NCI-H345 (cell line): ENCODE data around the gene PRPF6.

Source experiments
- DNase-seq: peaks from one replicate; lab custom pipeline; 2025; lab: John Stamatoyannopoulos, UW

PRPF6 gene, protein sequence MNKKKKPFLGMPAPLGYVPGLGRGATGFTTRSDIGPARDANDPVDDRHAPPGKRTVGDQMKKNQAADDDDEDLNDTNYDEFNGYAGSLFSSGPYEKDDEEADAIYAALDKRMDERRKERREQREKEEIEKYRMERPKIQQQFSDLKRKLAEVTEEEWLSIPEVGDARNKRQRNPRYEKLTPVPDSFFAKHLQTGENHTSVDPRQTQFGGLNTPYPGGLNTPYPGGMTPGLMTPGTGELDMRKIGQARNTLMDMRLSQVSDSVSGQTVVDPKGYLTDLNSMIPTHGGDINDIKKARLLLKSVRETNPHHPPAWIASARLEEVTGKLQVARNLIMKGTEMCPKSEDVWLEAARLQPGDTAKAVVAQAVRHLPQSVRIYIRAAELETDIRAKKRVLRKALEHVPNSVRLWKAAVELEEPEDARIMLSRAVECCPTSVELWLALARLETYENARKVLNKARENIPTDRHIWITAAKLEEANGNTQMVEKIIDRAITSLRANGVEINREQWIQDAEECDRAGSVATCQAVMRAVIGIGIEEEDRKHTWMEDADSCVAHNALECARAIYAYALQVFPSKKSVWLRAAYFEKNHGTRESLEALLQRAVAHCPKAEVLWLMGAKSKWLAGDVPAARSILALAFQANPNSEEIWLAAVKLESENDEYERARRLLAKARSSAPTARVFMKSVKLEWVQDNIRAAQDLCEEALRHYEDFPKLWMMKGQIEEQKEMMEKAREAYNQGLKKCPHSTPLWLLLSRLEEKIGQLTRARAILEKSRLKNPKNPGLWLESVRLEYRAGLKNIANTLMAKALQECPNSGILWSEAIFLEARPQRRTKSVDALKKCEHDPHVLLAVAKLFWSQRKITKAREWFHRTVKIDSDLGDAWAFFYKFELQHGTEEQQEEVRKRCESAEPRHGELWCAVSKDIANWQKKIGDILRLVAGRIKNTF

DNA sequence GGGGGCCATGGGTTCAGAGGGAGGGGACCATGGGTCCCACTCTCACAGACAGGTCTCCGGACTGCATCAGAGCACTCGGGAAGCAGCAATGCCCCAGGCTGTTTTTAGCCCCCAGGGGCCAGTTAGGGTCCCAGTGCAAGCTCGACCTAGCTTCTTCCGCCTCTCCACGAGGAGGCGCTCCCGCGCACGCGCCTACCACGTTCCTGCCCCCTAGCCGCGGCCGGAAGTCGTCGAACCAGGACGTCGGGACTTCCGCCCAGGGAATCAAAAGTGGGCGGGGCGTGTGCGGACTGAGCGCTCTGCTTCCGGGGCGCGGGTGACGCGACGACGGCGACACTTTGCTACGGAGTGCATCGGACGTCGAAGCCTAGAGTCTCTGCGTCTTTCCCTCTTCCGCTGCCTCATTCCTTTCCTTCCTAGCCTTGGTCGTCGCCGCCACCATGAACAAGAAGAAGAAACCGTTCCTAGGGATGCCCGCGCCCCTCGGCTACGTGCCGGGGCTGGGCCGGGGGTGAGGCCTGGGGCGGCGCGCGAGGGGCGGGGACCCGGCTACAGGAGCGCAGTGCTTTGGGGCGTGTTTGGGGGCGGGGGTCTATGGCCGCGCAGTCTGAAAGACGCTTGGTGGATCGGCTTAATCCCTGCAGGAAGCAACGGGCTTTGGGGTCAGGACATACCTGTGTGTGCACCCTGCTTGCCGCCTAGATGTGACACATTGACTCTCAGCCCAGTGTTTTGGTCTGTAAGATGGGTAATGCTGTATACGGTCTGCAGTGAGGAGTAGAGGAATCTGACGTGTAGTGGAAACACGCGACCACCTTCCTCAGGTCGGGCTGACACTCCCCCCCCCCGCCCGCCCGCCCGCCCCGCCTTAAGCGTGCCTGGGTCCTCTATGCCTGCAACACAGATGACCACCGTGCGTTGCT is at the start of gene PRPF6:
Gene PRPF6 (plus strand): TSS at position 327 of the 923 bp plus-strand sequence. CDS start 114 bp downstream, at position 441.
- DNase-seq = peak; percentile 99

DNA sequence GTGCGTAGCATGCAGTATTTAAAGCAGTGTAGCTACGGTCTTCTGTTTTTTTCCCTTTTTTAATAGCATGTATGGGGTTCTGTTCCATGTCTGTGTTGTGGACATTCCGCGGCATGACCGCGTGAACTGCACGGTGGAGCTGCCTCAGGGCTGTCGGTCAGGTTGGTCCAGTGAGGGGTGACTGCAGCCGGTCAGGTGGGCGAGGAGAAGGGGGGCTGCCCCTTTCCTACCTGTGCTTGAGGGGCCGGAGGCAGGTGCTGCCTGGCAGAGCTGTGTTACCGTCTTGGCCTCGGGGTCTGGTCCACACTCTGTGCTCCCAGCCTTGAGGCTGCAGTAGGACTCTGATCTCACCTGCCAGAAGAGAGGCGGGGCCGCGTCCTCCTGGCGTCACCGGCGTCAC is 49.2 kb upstream of the PRPF6 start:
- no peak for DNase-seq

DNA sequence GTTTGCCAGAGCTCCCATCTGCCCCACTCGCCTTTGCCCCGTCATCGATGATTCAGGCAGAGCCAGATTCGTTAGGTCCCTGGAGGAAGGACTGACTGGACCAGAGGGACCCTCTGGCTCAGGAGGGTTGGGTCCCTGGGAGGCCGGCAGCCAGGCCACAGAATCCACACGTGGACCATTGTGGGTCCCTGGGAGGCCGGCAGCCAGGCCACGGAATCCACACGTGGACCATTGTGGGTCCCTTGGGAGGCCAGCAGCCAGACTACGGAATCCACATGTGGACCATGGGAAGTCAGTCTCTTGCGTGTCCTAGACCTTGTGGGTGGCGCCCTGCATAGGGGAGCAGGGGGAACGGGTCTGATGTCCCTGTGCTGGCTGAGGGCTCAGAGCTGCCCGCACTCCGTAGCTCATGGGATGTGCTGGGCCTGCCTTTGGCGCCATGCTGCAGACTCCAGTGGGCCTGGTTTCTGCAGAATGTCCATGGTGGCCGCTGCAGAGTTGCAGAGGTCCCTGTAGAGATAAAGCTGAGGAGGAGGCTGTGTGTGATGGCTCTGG is 48.2 kb upstream of the PRPF6 start:
- no peak for DNase-seq

DNA sequence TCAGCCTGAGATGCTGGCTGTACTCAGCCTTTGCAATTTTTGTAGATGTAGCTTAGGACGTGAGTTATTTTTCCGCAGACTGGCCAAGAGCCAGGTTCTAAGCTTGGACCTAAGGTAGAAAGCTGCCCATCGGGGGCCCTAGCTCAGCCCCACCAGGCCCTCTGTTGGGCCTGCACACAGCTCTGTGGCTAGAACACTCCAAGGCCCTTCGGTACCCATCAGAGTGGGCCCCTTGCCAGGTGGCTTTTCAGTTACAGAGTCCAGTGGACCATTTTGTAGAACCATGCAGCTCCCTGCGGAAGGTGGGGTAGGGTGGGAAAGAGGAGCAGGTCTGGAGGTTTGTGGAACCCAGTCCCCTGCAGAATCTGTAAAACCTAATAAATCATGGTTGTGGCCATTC is 47.3 kb upstream of the PRPF6 start:
- DNase-seq = no peak

DNA sequence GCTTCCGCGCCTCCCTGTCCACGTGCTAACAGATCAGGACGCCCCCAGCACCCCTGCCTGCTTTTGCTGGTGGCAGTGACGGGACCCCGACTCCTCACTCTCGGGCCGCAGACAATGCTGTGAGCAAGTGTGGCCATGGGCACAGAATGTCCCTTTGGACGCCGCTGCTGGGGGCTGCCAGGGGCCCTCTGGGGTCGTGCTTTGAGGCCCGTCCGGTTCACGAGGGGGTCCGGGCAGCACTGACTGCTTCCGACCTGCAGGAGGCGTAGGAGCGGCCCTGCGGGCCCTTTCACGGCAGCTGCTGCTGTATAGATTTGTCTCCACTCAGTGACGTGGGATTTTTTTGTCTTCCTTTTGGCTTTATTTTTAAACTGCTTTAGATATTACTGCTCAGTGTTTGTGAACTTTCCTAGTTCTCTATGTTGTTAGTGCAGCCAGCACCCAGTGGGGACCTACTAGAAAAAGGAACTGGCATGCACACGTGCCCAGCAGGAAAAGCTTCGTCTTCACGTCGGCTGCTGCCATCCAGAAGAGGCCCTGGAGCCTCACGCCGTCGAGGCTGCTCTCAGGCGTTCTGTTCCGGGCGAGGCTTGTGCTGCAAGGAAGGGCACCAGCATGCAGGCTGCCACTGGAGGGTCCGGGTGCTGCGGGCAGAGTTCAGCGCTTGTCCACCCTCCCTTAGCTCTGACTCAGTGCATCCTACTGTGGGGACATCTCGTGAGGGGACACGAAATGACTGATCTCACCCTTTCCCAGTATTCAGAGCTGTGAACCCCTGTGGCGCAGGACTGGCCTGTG is 46.5 kb upstream of the PRPF6 start:
- DNase-seq = no peak

DNA sequence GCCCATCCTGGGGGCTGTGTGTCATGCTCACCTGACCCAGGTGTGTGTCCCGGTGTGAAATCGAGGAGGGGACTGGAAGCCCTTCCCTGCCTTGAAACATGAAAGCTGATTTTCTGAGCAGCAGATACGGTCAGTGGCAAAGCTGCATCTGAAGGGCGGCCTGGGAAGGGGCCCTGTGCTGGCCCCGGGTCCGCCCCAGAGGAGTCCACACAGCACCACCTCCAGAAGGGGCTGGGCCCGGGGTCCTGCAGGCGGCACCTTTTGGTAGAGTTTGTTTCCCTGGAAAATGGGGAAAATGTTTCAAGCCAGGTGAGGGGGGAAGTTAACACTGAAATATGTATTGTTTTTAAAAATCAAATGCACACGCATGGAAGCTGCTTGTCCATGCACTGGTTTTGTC is 45.5 kb upstream of the PRPF6 start:
- DNase-seq = no peak

DNA sequence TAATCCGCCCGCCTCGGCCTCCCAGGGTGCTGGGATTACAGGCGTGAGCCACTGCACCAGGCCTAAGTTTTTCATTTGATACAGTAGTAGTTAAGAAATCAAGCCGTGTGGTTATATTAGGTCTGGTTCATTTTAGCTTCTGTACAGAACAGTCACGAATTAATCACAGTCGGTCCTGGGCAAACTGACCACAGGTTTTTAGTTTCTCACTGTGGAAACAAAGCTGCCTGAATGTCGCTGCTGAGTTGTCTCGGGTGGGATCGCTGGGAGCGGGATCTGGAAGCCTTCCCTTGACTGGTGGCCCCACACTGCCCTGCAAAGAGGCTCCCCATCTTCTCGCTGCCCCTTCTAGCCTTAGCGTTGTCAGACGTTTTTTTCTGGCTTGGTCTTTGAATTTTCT is 43.3 kb upstream of the PRPF6 start:
- no peak for DNase-seq

DNA sequence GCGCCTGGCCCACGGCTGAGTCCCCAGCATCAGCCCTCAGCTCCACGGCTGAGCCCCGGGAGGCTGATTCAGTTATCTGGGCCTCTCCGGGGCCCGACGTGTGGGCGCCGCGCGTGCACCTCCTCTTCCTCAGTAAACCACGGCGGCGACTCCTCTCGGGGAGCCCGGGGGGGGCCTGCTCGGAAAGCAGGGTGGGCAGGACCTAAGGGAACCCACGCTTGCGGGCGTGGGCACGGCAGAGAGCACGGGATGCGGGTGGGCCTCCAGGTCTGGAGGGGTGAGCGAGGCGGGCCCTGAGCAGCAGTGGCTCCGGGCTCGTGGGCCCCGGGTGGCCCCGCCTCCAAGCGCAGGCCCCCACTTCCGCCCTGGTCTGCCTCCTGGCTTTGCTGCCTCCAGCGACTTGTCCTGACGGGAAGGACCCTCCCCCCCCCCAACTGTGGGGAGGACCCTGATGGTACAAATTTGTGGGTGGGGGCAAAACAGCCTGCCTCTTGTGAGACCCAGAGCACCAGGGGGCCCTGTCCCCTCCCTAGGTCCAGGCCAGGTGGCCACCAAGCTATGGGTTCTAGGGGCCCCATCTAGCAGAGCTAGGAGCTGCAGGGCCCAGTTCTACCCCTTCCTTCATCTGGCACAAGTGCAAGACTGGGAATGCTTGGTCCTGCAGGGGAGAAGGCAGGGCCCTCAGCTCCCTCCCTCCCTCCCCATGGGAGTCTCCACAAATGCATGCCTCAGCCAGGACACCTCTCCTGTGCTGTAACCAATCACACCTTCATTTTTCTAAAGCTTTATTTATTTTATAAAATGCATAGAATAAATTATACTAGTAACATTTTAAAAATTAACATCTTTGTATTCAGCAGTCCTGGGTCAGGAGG is 41.6 kb upstream of the PRPF6 start:
- no peak for DNase-seq

DNA sequence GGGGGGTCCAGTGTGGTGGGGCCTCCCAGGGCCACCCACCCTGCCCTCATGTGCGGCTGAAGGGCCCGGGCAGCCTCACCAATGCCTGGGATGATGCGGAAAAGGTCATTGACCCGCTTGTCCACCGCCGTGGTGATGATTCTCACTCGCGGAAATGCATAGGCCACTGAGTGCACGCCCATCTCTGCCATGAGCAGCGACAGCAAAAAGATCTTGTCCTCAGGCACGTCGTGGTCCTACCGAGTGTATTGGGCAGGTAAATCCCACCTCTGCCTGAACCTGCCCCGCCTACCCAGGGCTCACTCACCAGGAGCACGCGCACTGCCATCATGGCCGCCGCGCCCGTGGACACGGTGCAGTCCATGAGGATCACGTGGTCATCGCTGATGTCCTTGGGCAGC is 40.9 kb upstream of the PRPF6 start:
- no peak for DNase-seq

DNA sequence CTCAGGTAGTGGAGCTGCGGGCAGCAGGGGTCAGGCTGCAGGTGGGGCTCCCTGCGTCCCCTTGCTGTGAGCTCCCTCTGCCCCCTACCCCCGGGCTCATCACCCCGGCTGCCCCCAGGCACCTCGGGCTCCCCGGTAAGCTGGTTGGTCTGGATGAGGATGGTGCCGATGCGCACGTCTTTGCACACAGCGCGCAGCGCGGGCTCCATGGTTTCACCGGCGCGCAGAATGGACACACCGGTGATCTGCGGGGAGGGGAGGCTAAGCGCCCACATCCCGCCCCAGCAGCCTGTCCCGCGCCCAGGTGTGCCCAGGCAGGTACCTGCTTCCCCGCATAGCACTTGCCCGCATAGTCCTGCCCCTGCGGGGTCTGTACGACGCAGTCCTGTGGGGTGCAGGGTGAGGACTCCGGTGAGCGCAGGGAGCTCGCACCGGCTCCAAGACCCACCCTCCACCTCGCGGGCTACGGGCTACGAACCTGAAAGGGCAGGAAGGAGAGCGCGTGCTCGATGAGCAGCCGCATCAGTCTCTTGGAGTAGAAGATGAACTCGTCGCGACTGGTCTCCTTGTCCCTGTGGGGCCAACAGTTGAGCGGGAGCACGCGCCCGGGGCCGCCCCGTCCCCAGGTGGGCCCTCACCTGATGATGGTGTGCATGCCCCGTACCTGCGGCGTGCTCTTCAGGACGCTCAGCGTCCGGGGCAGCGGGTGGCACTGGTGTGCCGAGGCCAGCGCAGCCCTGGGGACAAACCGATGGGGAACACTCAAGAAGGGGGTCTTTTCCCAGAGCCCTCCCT is 40.3 kb upstream of the PRPF6 start:
- no peak for DNase-seq

DNA sequence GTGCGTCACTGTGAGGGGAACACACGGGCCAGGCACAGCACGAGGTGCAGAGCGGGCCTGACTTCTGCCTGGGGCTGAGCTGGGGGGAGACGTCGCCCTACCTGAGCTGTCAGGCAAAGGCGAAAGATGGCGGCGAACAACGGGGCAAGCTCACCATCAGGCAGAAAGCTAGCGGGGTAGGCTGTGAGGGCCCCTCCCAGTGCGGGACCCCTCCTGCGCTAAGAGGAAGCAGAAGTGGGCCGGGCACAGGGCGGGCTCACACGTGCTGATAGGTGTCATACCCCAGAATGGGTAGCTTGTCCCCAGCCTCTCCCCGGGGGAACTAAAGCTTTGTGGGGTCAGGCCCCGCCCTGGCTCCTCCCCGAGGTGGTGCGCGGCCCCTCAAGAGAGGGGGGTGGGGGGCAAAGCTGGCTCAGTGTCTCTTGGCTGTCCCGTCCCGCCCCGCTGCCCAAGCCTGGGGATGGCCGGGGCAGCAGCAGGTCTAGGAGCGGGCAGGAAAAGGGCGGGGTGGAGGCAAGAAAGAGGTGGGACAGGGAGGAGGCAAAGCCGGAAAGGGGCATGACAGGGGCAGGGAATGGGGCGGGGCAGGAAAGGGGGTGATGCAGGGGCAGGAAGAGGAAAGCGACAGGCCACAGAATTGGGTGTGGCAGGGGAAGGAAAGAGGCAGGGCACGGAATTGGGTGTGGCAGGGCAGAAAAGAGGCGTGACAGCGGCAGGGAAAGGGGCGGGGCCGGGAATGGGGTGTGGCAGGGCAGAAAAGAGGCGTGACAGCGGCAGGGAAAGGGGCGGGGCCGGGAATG is 39.5 kb upstream of the PRPF6 start:
- DNase-seq = no peak

DNA sequence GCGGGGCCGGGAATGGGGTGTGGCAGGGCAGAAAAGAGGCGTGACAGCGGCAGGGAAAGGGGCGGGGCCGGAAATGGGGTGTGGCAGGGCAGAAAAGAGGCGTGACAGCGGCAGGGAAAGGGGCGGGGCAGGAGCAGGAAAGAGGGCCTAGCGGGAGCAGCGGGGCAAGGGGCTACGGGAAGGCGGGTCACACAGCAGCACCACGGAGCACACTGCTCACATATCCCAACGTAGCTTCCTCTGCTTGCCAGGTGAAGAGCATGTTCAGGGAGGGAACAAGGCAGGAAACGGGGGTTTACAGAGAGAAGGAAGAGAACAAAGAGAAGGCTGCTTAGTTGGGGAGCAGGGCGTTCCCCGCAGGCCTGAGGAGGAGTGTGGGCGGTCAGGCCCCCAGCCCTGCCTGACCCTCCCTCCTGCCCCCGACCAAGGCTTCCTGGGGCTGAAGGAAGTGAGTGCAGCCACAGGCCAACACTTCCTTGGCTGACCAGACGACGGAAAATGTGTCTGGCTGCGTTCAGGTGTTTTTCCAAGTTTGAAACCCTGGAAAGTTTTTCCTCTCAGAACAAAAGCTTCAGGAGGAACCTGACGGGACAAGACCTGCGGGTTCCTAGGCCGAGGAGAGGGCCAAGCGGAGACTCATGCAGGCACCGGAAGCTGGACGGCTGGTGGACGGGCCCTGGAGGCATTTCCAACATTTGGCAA is 38.5 kb upstream of the PRPF6 start:
- no peak for DNase-seq

DNA sequence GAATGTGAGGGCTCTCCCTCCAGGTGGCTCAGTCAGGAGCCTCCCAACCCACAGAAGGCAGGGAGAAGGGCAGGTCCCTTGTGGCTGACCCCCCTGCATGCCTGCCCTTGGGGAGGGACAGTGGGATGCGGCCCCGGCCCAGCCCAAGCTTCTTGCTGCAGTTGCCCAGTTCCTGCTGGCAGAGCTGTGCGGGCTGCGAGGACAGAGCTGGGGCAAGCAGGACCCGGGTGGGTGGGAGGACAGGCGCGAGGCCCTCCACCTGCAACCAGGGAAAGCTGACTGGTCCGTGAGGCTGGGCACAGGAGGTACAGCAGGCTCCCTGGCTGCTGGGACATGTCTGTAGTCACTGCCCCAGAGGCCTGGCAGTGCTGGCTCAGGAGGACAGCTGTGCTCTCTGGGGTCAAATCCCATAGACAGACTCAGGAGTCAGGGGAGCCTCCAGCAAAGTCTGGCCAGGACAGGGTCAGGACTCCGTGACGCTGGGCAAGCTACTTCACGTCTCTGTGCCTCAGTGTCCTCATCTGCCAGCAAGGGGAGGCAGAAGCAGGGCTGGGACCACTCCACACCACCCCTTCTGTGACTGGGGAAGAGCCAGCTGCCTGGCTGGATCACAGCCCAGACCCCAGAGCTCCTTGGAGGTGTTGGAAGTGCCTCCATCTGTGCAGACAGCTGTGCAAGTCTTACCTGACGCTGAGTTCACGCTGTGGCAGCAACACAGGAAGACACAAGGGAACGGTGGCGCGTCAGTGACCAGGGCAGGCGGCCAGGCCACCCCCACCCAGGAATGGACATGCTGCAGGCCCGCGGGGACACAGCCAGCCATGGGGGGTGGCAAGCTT is 37.7 kb upstream of the PRPF6 start:
- no peak for DNase-seq

DNA sequence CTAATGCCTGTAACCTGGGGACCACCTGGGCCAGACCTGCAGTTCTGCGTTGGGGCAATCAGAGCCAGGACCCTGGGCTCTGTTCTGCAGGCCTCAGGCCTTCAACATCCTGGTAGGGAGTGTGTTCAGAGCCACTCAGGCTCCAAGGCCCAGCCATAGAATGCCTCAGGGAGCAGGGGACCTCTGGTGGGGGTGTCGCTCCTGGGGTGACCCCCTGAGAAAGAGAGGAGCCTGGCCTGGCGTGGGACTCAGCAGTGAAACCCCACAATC is 37.2 kb upstream of the PRPF6 start:
- DNase-seq = no peak

DNA sequence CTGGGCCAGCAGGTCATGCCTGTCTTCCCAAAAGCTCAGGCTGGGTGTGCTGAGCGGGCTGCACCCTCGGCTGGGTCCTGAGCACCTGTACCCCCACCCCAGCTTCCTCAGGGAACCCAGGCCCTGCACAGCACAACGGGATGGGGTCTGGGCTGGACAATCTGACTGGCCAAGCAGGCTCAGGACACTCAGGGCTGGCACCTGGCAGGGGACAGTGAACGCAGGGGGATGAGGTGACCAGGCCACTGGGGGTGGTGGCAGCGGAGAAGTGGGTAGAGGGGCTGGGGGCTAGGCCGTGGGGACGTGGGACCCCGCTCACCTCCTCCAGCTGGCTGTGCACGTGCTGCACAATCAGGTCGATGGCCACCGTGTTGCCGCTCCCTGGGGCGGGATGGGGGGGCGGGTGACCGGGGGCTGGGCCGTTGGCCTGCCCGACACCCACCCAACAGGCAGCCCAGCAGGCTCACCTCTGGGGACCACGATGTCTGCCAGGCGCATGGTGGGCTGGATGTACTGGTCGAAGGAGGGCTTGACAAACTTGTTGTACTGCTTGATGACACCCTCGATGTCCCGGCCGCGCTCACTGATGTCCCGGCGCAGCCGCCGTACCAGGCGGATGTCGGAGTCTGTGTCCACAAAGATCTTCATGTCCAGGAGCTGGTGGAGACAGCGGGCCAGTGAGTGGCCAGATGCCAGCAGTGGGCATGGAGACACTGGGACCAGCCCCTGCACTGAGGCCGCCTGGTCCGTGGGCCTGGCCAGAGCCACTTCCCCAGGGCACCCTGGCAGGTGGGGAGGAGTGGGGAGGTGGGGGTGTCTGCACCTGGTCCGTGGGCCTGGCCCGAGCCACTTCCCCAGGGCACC is 36.6 kb upstream of the PRPF6 start:
- DNase-seq = no peak
